T-helper 17 cell (primary cell): ENCODE results near the gene GOLGA7B. TPM values are rescaled to one million over a fixed set of nuclear protein-coding genes. Genes with fewer than 3 reads are reported as not detected.
"Not testable (repeated sequence)": the region's sequence is repeated elsewhere in the genome, so short reads cannot be mapped to it uniquely, and the experiment has no call there.

Experiments
- ATAC-seq: fragments of 150-1000 bp; cut with Tn5 transposase; 2 replicates; pipeline ENCODE4 v1.10.0; 2021; ENCODE audit warnings: mild to moderate bottlenecking, moderate library complexity
- DNase-seq, 3 donors: peaks; one replicate each; pipeline versions ENCODE4 v3.0.0 to v3.0.0-alpha.2; 2020 to 2021
- H3K9me3 ChIP-seq: one replicate; pipeline ENCODE4 v1.7.0; 2013; ENCODE audit warnings: low read length, mild to moderate bottlenecking; ENCODE audit not compliant: control insufficient read depth, poor library complexity, severe bottlenecking
- H3K27ac Mint-ChIP-seq: one replicate; pipeline ENCODE4 v1.8.0; 2022; ENCODE audit warnings: mild to moderate bottlenecking, moderate library complexity, mixed read lengths
- H3K27me3 Mint-ChIP-seq: one replicate; pipeline ENCODE4 v1.8.0; 2022; ENCODE audit warnings: mixed read lengths
- H3K36me3 Mint-ChIP-seq: one replicate; pipeline ENCODE4 v1.8.0; 2022; ENCODE audit warnings: low read depth, mixed read lengths
- H3K4me1 Mint-ChIP-seq: one replicate; pipeline ENCODE4 v1.8.0; 2022; ENCODE audit warnings: mild to moderate bottlenecking, mixed read lengths
- H3K4me3 Mint-ChIP-seq: one replicate; pipeline ENCODE4 v1.8.0; 2022; ENCODE audit warnings: mild to moderate bottlenecking, moderate library complexity, mixed read lengths
- total RNA-seq, 4 donors: library from RNA in 2 of 4; stranded (reverse) in 2 of 4; gene quantifications; one replicate each; pipeline ENCODE4 v1.2.3 and lab custom pipeline; 2022 to 2026

GOLGA7B gene
- total RNA-seq, 2 donors from 2014 or later, result 9.6 to 12.0 TPM

DNA sequence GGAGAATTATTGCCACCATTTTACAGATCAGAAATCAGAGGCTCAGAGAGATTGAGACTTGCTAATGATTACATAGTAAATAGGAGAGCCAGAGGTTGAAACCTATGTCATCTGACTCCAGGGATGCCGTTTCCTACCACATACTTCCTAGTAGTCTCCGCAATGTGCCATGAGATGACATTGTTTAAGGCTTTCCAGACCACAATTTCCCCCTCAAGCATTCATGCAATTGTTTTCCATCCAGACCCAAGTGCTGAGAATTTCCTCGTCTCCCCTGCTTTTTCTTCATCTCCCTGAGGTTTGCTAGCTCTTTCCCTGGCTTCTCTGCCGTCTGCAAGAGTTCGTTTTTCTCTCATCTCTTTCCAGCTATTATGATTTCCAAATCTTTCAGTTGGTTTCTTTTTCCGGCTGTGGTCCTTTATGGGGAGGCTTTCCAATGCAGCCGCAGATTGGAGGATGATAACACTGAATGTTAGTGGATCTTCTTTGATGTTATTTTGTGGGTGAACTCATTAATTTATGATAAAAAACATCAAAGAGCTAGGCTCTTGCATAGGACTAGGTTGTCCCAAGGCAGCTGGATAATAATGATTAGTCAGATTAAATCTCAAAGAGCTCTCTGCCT is 6.9 kb upstream of the GOLGA7B start:
- Mint-ChIP-seq H3K27ac (no peak overlapping the region), H3K36me3 (no peaks in the 10 kb centered on the region), H3K4me1 (peaks cover 8% of the 10 kb centered on the region), H3K27me3 (no peaks in the 10 kb centered on the region), H3K4me3 (no peak overlapping the region)
- no peak for DNase-seq
- no peaks in the 10 kb centered on the region for H3K9me3 ChIP-seq
- no peak for ATAC-seq

DNA sequence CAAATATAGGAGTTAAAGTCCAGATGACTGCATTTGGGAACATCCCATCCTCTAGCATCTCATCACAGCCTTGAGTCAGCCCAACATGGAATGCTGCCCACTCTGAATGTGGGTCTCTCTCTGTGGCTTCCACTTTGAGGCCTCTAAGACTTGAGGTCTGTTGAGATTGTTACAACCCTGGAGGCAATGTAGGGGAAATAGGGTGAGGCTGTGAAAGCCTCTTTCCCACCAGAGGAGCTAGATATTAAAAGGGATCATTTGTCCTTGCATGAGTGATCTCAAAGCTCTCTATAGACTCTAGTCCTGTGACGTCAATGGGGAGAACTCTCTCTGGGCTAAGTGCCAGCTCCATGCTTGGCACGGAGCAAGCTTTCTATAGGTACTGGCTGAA is 6.4 kb upstream of the GOLGA7B start:
- DNase-seq (no peak), ATAC-seq (no peak)
- H3K9me3 ChIP-seq, result no peaks in the 10 kb centered on the region
- Mint-ChIP-seq H3K4me3 (no peak overlapping the region), H3K27me3 (no peaks in the 10 kb centered on the region), H3K36me3 (no peaks in the 10 kb centered on the region), H3K4me1 (peaks cover 8% of the 10 kb centered on the region), H3K27ac (no peak overlapping the region)

DNA sequence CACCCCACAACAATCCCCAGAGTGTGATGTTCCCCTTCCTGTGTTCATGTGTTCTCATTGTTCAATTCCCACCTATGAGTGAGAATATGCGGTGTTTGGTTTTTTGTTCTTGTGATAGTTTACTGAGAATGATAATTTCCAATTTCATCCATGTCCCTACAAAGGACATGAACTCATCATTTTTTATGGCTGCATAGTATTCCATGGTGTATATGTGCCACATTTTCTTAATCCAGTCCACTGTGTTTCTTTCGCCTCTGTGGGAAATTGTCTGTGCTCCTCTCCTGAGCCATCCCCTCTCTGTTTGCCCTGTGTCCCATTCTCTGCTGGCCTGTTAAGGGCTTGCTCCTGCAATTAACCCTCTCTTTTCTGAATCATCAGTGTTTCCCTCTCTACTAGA is 5.7 kb upstream of the GOLGA7B start:
- not testable (repeated sequence) for H3K27me3 Mint-ChIP-seq, H3K9me3 ChIP-seq, DNase-seq, ATAC-seq, H3K36me3 Mint-ChIP-seq, H3K4me3 Mint-ChIP-seq, H3K27ac Mint-ChIP-seq
- H3K4me1 Mint-ChIP-seq, result peaks cover 12% of the 10 kb centered on the region

DNA sequence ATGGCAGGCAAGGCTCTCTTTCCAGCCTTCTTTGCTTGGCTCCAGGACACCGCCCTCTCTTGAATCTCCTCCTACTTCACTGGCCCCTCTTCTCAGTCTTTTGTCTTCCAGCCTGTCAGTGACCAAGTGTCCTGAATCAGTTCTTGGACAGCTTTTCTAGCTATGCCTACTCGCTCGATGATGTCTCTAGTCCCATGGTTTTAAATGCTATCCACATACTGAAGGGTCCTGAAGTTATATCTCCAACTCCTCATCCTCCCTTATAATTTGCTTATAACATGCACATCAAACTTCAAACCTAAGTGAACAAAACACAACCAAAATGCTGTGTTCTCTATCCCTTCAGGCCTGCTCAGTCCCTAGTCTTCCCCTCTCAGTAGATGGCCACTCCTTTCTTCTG is 5.0 kb upstream of the GOLGA7B start:
- ATAC-seq (no peak), DNase-seq (no peak)
- no peaks in the 10 kb centered on the region for H3K27me3 Mint-ChIP-seq
- H3K9me3 ChIP-seq, result no peaks in the 10 kb centered on the region
- no peak overlapping the region for H3K27ac Mint-ChIP-seq
- H3K4me3 Mint-ChIP-seq, result no peak overlapping the region
- H3K36me3 Mint-ChIP-seq, result peaks cover 3% of the 10 kb centered on the region
- H3K4me1 Mint-ChIP-seq, result peaks cover 16% of the 10 kb centered on the region

DNA sequence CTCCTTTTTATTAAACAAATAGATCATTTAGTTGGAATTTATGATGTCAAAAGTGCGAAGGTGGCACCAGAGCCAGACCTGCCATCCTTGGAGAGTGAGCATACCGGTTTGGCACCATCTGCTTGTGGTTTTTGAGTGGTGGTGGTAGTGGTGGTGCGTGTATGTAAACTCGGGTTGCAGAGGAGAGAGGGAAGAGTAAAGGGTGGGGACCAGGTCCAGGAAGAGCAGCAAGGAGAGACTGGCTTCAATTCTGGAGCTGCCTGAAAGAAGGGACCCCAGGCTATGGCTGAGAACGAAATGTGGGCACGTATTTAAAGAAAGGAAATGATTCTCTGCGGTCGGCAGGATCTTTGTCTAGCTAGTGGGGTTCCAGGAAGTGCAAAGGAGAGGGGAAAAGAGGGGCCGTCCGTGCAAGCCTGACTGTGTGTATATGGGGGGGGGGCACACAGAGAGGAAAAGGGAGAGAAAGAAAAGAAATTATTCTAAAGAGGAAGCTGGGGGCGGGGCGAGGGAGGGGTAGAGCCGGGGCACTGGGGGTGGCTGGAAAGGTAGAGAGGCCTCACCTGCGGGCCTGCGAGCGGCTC is 448 bp upstream of the GOLGA7B start:
- peak overlapping the region; percentile 98 for H3K4me3 Mint-ChIP-seq
- no peaks in the 10 kb centered on the region for H3K27me3 Mint-ChIP-seq
- peaks cover 3% of the 10 kb centered on the region for H3K36me3 Mint-ChIP-seq
- H3K9me3 ChIP-seq, result no peaks in the 10 kb centered on the region
- ATAC-seq (peak; percentile 32), DNase-seq (no peak)
- H3K4me1 Mint-ChIP-seq, result peaks cover 33% of the 10 kb centered on the region
- H3K27ac Mint-ChIP-seq, result peak overlapping the region; percentile 68

DNA sequence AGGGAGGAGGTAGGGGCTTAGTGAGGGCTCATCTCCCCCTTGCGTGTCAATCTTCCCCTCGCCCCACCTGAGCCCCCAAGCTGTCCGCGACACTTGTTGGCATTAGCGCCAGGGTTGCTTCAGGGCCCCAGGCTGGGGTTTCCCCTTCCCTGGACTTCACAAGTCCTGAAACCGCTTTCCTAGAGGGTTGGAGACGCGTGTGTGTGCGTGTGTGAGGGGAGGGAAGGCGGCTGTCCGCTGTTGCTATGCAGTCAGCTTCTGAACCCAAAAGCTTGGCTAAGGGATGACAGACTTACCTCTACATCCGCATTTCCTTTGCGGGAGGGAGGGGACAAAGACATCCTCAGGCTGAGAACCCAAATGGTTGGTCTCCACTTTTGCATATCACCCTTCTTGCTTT is 803 bp downstream of the GOLGA7B start:
- ATAC-seq (peak; percentile 18), DNase-seq (no peak)
- Mint-ChIP-seq H3K27me3 (no peaks in the 10 kb centered on the region), H3K36me3 (peaks cover 3% of the 10 kb centered on the region), H3K27ac (peak overlapping the region; percentile 72), H3K4me3 (peak overlapping the region; percentile 91), H3K4me1 (peaks cover 35% of the 10 kb centered on the region)
- H3K9me3 ChIP-seq, result no peaks in the 10 kb centered on the region

DNA sequence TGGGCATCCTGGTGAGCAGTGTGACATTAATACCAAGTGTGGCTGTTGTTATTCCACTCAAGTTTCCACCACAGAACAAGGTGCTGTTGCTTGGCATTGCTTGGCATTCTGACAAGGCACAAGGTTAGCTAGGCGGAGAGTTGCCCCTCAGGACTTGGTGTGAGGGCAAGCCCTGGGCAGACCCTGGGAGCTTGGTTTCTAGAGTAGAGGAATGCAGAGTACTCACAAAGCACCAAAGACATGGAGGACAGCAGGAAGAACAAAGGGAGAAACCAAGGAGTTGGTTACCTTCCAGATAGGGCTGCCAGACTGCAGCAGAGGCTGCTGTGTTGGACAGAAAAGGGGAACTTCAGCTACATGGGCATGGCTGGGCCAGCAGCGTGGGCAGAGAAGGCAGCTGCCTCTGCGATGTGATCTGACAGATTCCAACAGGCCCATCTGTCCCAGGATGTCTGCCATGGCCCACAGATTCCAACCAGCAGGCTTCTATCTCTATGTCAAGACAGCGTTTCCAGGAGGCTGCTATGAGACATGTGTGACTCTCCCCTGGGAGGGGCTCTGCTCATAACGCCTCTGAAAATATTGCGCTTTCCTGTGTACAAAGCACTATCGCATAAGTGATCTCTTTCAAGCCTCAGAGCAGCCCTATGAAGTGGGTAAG is 1.8 kb downstream of the GOLGA7B start:
- Mint-ChIP-seq H3K27me3 (no peaks in the 10 kb centered on the region), H3K4me1 (peaks cover 35% of the 10 kb centered on the region)
- ATAC-seq, result peak; percentile 66

DNA sequence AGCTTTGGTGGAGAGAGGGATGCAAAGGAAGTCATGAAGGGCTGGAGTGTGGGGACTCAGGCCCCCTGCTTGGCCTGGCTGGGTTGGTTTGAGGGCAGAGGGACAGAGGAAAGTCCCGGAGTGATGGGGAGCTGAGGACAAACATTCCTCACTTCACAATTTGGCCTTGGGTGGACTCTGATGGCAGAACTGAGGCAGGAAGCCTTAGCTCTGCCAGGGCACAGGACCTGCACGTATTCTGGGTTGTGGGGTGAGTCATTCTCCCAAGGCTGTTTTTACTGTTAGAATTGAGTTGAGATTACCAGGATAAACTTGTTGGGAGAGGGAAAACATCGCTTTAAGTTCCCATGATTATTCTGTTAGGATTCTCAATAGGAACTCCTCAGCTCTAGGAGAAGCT is 2.6 kb downstream of the GOLGA7B start:
- H3K27me3 Mint-ChIP-seq, result no peaks in the 10 kb centered on the region
- DNase-seq (no peak), ATAC-seq (no peak)
- H3K36me3 Mint-ChIP-seq, result peaks cover 3% of the 10 kb centered on the region
- H3K9me3 ChIP-seq, result no peaks in the 10 kb centered on the region
- H3K4me3 Mint-ChIP-seq, result peak overlapping the region; percentile 69
- H3K27ac Mint-ChIP-seq, result peak overlapping the region; percentile 72
- peaks cover 35% of the 10 kb centered on the region for H3K4me1 Mint-ChIP-seq

More for the DNA sequence above, 1.8 kb downstream of the GOLGA7B start:
- H3K36me3 Mint-ChIP-seq, result peaks cover 3% of the 10 kb centered on the region
- no peaks in the 10 kb centered on the region for H3K9me3 ChIP-seq
- H3K4me3 Mint-ChIP-seq, result peak overlapping the region; percentile 91
- H3K27ac Mint-ChIP-seq, result peak overlapping the region; percentile 72
- no peak for DNase-seq

DNA sequence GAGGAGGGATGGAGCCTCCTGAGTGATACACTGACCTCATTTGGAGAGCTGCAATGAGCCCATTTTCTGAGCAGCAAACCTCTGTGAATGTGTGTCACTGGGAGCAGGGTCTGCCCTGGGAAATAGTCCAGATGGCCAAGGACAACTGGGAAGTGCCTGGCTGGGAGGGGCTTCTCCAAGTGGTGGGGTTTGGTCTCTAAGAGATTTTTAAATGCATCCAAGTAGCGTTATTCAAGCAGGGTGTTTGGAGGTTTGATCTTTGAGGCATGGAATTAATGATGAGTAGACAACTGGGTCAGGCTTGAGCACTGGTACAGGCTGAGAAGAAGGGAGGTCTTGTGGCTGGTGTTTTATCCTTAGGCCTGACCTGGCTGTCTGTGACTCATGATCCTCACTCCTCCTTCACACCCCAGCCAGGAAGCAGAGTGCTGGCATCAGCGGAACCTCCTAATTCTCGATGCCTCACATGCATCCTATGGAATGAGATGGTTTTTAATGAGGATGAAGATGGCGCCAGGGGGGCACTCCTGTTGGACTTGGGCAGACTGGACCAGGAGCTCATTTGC is 3.3 kb downstream of the GOLGA7B start:
- no peaks in the 10 kb centered on the region for H3K9me3 ChIP-seq
- Mint-ChIP-seq H3K4me1 (peaks cover 38% of the 10 kb centered on the region), H3K27ac (peak overlapping the region; percentile 72), H3K27me3 (no peaks in the 10 kb centered on the region), H3K4me3 (peak overlapping the region; percentile 9), H3K36me3 (peaks cover 3% of the 10 kb centered on the region)
- no peak for DNase-seq
- no peak for ATAC-seq

DNA sequence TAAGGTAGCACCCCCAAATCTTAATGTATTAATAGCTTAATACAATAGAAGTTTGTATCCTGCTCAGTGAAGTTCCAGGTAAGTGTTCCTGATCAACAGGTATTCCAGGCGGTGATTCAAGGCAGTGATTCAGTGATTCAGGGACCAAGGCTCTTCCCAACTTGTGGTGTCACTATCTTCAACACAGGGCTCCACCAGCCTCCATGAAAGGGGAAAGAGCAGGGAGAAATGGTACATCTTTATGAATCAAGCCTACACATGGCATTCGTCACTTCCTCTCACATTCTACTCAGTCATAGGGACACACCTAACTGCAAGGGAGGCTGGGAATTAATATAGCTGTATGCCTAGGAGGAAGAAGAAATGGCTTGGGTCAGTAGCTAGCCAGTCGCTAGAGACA is 5.1 kb downstream of the GOLGA7B start:
- no peaks in the 10 kb centered on the region for H3K9me3 ChIP-seq
- Mint-ChIP-seq H3K27me3 (no peaks in the 10 kb centered on the region), H3K27ac (no peak overlapping the region), H3K4me3 (no peak overlapping the region), H3K4me1 (peaks cover 38% of the 10 kb centered on the region), H3K36me3 (no peaks in the 10 kb centered on the region)
- DNase-seq (no peak), ATAC-seq (no peak)

DNA sequence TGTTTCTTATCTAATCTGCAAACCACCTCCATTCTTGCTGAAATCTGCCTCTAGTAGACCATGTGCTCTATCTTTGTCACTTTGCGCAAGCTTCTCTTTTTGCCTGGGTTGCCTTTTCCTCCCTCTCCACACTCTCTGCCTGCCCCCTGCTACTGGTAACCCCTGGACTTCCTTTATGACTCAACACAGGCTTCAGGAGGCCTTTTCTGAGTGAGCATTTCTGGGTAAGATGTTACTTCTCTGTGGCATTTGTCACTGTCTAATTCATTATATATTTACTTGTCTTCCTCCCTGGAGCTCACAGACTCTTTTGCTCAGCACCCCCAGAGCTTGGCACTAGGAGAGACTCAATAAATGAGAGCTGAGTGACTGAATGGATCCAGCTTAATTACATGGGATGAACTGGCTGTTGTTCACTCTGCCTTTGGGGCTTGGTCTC is 8.4 kb downstream of the GOLGA7B start:
- Mint-ChIP-seq H3K27ac (peak overlapping the region; percentile 89), H3K4me1 (peaks cover 17% of the 10 kb centered on the region), H3K4me3 (no peak overlapping the region), H3K36me3 (no peaks in the 10 kb centered on the region), H3K27me3 (no peaks in the 10 kb centered on the region)
- no peaks in the 10 kb centered on the region for H3K9me3 ChIP-seq
- ATAC-seq (no peak), DNase-seq (no peak)

DNA sequence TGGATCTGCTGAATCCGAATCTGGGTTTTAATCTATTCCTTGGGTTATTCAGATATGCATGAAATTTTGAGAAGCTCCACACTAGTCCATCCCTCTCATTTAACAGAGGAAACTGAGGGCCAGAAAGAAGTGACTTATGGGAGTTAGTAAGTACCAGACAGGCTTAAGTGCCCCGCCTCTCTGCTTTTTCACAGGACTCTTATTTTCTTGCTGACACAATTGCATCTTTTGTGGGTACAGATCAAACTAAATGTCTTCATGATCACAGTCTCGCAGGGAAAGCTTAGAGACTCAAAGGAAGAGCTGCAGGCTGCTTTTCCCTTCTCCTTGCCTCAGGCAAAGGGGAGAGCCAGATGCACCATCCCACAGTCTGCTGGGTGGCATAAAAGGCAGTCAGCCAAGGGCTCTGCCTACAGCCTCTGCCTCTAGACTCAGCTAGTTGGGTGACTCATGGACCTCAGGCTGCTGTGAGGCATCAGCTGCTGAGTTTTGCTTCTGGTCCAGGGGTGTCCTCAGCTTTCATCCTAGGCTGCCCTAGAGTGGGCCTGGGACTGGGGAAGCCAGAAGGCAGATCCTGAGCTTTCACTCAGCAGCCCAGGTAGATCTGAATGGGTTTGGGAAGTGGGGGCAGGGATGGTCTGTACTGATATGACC is 11.6 kb downstream of the GOLGA7B start:
- H3K36me3 Mint-ChIP-seq, result no peaks in the 10 kb centered on the region
- no peak overlapping the region for H3K4me3 Mint-ChIP-seq
- ATAC-seq (no peak), DNase-seq (no peak)
- no peaks in the 10 kb centered on the region for H3K9me3 ChIP-seq
- no peak overlapping the region for H3K27ac Mint-ChIP-seq
- H3K4me1 Mint-ChIP-seq, result peaks cover 17% of the 10 kb centered on the region
- no peaks in the 10 kb centered on the region for H3K27me3 Mint-ChIP-seq

DNA sequence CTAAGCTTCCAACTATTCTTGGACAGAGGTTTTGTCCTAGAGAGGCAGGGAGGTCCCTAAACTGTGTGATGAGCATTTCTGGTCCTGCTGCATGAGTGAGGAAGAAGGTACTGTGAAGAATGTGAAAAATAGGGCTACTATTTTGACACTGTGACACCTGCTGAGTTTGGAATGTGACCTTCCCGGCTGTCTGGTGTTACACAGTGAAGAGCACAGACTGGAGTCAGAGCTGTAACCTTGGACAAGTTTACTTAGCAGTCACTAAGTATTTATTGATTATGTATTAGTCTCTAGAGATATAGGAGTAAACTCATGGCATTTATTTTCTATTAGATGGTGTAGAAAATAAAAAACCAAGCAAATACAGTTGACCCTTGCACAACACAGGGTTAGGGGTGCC is 12.3 kb downstream of the GOLGA7B start:
- H3K9me3 ChIP-seq, result no peaks in the 10 kb centered on the region
- ATAC-seq (no peak), DNase-seq (no peak)
- no peak overlapping the region for H3K27ac Mint-ChIP-seq
- no peaks in the 10 kb centered on the region for H3K27me3 Mint-ChIP-seq
- no peak overlapping the region for H3K4me3 Mint-ChIP-seq
- peaks cover 19% of the 10 kb centered on the region for H3K4me1 Mint-ChIP-seq
- H3K36me3 Mint-ChIP-seq, result no peaks in the 10 kb centered on the region
